ENCODE measurements around the gene NUAK1. TPM values are rescaled to one million over a fixed set of nuclear protein-coding genes. Genes with fewer than 3 reads are reported as not detected.

The NUAK1 gene
- total RNA-seq, 1 donor from 2014 or later, result 7.6 TPM

DNA sequence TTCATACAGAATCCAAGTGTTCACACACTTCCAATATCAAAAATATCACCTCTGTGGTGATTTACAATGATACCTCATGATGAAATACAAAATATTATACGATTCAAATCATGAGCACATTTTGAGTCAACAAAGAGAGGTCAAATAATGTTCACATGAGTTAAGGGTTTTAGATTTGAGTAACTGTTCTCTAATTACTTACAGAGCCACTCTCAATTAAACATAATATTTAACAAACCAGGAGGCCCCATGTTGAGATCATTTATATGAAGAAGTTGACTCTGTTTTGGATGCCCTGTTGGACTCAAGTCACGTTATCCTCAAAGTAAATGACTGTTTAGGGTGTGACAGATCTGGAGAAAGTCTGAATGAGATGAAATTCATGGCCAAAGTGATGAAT lies 53.5 kb downstream of the NUAK1 start:
- Histone ChIP-seq H3K27me3 (ENCODE audit: control insufficient read depth, insufficient read depth, low read length) (no peaks in the 10 kb centered on the region), H3K36me3 (ENCODE audit: control insufficient read depth, insufficient read depth, low read length) (peaks cover 6% of the 10 kb centered on the region), H3K4me3 (ENCODE audit: low read depth, low read length) (no peak overlapping the region)
- TF ChIP-seq, protein P1, sequence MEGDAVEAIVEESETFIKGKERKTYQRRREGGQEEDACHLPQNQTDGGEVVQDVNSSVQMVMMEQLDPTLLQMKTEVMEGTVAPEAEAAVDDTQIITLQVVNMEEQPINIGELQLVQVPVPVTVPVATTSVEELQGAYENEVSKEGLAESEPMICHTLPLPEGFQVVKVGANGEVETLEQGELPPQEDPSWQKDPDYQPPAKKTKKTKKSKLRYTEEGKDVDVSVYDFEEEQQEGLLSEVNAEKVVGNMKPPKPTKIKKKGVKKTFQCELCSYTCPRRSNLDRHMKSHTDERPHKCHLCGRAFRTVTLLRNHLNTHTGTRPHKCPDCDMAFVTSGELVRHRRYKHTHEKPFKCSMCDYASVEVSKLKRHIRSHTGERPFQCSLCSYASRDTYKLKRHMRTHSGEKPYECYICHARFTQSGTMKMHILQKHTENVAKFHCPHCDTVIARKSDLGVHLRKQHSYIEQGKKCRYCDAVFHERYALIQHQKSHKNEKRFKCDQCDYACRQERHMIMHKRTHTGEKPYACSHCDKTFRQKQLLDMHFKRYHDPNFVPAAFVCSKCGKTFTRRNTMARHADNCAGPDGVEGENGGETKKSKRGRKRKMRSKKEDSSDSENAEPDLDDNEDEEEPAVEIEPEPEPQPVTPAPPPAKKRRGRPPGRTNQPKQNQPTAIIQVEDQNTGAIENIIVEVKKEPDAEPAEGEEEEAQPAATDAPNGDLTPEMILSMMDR (IDR thresholded peaks at IDR 0.05; ENCODE audit: insufficient read depth, low read length, severe bottlenecking), result no peak
- FAIRE-seq (no peak), DNase-seq (ENCODE audit: low read depth) (no peak)

DNA sequence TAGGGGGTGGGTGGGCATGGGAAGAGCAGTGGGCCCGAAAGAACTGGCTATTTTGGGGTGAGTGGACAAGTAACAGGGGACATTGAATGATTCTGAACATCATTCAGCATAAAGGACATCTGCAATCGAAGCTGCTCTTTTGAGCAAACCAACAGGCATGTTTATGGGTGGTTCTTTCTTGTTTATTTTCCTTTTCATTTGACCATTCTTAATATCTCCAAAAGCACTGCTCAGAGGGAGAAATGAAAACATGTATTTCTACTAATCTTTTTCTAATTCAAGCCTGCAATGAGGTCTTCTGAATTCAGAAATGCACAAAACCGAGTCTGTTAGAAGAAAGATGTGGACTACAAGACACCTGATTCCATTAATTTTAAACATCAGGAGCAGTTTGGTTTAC lies 54.0 kb downstream of the NUAK1 start:
- FAIRE-seq, result no peak

GRCh38 chr12:106084014-106084671 lies 54.6 kb downstream of the NUAK1 start:
- no peak for FAIRE-seq
- no peak overlapping the region for H3K4me3 ChIP-seq (ENCODE audit: low read depth, low read length)
- peaks cover 6% of the 10 kb centered on the region for H3K36me3 ChIP-seq (ENCODE audit: control insufficient read depth, insufficient read depth, low read length)
- no peak for DNase-seq (ENCODE audit: low read depth)
- no peaks in the 10 kb centered on the region for H3K27me3 ChIP-seq (ENCODE audit: control insufficient read depth, insufficient read depth, low read length)
- TF ChIP-seq, protein P1 (IDR thresholded peaks at IDR 0.05; ENCODE audit: insufficient read depth, low read length, severe bottlenecking), result no peak

More for the DNA sequence above, 54.0 kb downstream of the NUAK1 start:
- H3K27me3 ChIP-seq (ENCODE audit: control insufficient read depth, insufficient read depth, low read length), result no peaks in the 10 kb centered on the region
- H3K4me3 ChIP-seq (ENCODE audit: low read depth, low read length), result no peak overlapping the region
- TF ChIP-seq, protein P1 (IDR thresholded peaks at IDR 0.05; ENCODE audit: insufficient read depth, low read length, severe bottlenecking), result no peak
- no peak for DNase-seq (ENCODE audit: low read depth)
- peaks cover 6% of the 10 kb centered on the region for H3K36me3 ChIP-seq (ENCODE audit: control insufficient read depth, insufficient read depth, low read length)

DNA sequence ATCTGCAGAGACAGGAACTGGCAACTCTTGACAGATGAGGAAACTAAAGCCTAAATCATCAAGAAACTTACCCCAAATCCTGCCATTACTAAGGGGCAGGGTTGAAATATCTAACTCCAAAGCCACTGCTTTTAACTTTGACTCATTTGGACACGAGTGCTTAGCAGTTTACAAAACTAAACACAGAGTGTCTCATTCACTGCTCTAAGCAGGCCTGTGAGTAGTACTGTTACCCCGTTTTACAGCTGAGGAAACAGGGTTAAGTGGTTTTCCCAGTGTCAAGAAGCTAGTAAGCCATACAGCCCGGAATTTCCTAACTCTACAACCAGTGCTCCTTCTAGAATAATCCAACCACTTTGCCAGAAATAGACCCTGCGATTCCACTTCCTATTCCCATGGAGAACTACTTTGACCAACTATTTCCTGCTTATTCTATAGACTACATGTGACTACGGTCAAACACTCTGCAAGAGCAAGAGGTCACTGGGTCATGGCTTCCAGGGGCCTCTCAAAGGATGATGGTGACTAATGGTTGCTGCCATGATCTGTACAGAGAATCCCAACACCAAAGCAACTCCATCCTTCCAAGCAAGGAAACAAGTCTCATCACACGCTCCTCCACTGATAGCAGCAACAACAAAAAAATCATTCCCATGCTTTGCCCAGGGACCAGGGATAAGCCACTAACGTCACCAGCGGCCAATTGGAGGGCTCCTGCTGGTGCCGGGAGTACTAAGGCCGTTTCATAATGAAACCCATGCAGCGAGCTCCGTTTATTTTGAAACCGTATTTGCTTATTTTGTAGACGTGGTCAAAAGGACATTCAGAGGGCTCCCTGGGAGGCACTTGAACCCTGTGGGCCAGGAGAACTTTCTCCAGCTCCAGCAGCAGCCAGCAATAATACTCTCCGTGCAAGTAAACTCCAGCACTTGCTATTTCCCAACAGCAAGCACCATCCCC lies 56.3 kb downstream of the NUAK1 start:
- DNase-seq (ENCODE audit: low read depth) (no peak), FAIRE-seq (no peak)
- Histone ChIP-seq H3K4me3 (ENCODE audit: low read depth, low read length) (no peak overlapping the region), H3K36me3 (ENCODE audit: control insufficient read depth, insufficient read depth, low read length) (peaks cover 6% of the 10 kb centered on the region), H3K27me3 (ENCODE audit: control insufficient read depth, insufficient read depth, low read length) (no peaks in the 10 kb centered on the region)
- TF ChIP-seq, protein P1 (IDR thresholded peaks at IDR 0.05; ENCODE audit: insufficient read depth, low read length, severe bottlenecking), result no peak

- FAIRE-seq (no peak), DNase-seq (ENCODE audit: low read depth) (no peak)
- peaks cover 7% of the 10 kb centered on the region for H3K36me3 ChIP-seq (ENCODE audit: control insufficient read depth, insufficient read depth, low read length)
- no peaks in the 10 kb centered on the region for H3K27me3 ChIP-seq (ENCODE audit: control insufficient read depth, insufficient read depth, low read length)
- TF ChIP-seq, protein P1 (IDR thresholded peaks at IDR 0.05; ENCODE audit: insufficient read depth, low read length, severe bottlenecking), result no peak
- H3K4me3 ChIP-seq (ENCODE audit: low read depth, low read length), result no peak overlapping the region
Measured at GRCh38 chr12:106081606-106082005, 57.1 kb downstream of the NUAK1 start.

All from bronchial epithelial cell (primary cell).